K562 (cell line): ENCODE measurements around the gene RASL12. TPM values are rescaled to one million over a fixed set of nuclear protein-coding genes. Genes with fewer than 3 reads are reported as not detected.

Experiments used
- NCOA4 ChIP-seq: fragments of 450-650 bp; IDR thresholded peaks from 2 replicates; pipeline ENCODE4 v1.6.1; 2018; ENCODE audit warnings: mild to moderate bottlenecking; ENCODE audit not compliant: partially characterized antibody
- RBM25 ChIP-seq: fragments of 200-400 bp; formaldehyde crosslinking; IDR thresholded peaks from 2 replicates; pipeline ENCODE4 v1.6.1; 2018; ENCODE audit warnings: low read length, low read depth, moderate library complexity; ENCODE audit not compliant: severe bottlenecking
- RFX1 ChIP-seq: fragments of 450-650 bp; IDR thresholded peaks from 2 replicates; pipeline ENCODE4 v1.6.1; 2016; ENCODE audit warnings: mild to moderate bottlenecking, moderate library complexity
- RFX5 ChIP-seq: IDR thresholded peaks from 2 replicates; pipeline ENCODE4 v1.6.1; 2011; ENCODE audit warnings: low read depth, mild to moderate bottlenecking, improper control_type of control experiment, low read length
- SIN3A ChIP-seq, 2 experiments: fragments of 150-350 bp in 1 of 2; IDR thresholded peaks; 2 replicates each; pipeline ENCODE4 v1.6.1; 2011 to 2016; ENCODE audit warnings: borderline replicate concordance in 2 of 2, low read depth in 2 of 2, low read length in 2 of 2, mild to moderate bottlenecking in 2 of 2, moderate library complexity in 2 of 2; ENCODE audit not compliant: control insufficient read depth in 1 of 2
- ZBTB8A ChIP-seq: fragments of 450-650 bp; IDR thresholded peaks from 2 replicates; pipeline ENCODE4 v1.6.1; 2018; ENCODE audit warnings: mild to moderate bottlenecking, moderate library complexity; ENCODE audit not compliant: partially characterized antibody
- ZC3H4 ChIP-seq: sonication (generic); formaldehyde crosslinking; IDR thresholded peaks from 2 replicates; pipeline ENCODE4 v1.9.0; 2021; ENCODE audit warnings: missing genetic modification reagents, borderline replicate concordance
- ZNF263 ChIP-seq: sonication (generic); formaldehyde crosslinking; IDR thresholded peaks from 2 replicates; pipeline ENCODE4 v1.8.0; 2022; ENCODE audit warnings: mild to moderate bottlenecking, missing genetic modification reagents, borderline replicate concordance
- polyA plus RNA-seq, 8 experiments: library from polyadenylated mRNA; depleted of rRNA in 4 of 8; stranded (reverse) in 5 of 8; unstranded in 3 of 8; fragments of >200 nt; fragmentation: Nextera tagmentation in 2 of 8; fragmentation: Illumina TruSeq in 1 of 8; extraction: Ambion mirVana in 2 of 8; extraction: Trizol in 1 of 8; gene quantifications; 2 replicates each; pipeline versions ENCODE4 v1.2.1 to v1.2.3, GENCODE V29; 2011 to 2014; ENCODE audit warnings: inconsistent platforms in 1 of 8, missing spikeins in 1 of 8
- total RNA-seq, 7 experiments: library from RNA; depleted of rRNA in 6 of 7; stranded (reverse); fragments of >200 nt in 6 of 7; fragmentation: Illumina TruSeq in 2 of 7; extraction: Trizol in 2 of 7; gene quantifications; 2 replicates each; pipeline versions ENCODE4 v1.2.1 to v1.2.3, GENCODE V29; 2011 to 2021; ENCODE audit warnings: low replicate concordance in 1 of 7
- TF ChIP-seq, protein P1 (sequence below): sonication (generic); formaldehyde crosslinking; IDR thresholded peaks from 2 replicates; pipeline ENCODE4 v1.8.0; 2022; ENCODE audit warnings: mild to moderate bottlenecking, missing genetic modification reagents
- TF ChIP-seq, protein P2 (sequence below), 2 experiments: fragments of 450-650 bp; formaldehyde crosslinking in 1 of 2; IDR thresholded peaks; 2 replicates each; pipeline versions ENCODE4 v1.4.0 to v1.6.1; 2014 to 2020; ENCODE audit warnings: mild to moderate bottlenecking in 2 of 2, borderline replicate concordance in 1 of 2, low read depth in 1 of 2
- TF ChIP-seq, protein P3 (sequence below): sonication (generic); formaldehyde crosslinking; IDR thresholded peaks from 2 replicates; pipeline ENCODE4 v1.9.0; 2022; ENCODE audit warnings: mild to moderate bottlenecking, missing genetic modification reagents
- TF ChIP-seq, protein P4 (sequence below): sonication (generic); formaldehyde crosslinking; IDR thresholded peaks from 2 replicates; pipeline ENCODE4 v1.9.0; 2022; ENCODE audit warnings: mild to moderate bottlenecking, missing genetic modification reagents

Gene RASL12
- total and polyA plus RNA-seq, 9 of the 15 experiments (the other 6 are each of a cell fraction or from before 2014, with no cell fraction given): not detected

DNA sequence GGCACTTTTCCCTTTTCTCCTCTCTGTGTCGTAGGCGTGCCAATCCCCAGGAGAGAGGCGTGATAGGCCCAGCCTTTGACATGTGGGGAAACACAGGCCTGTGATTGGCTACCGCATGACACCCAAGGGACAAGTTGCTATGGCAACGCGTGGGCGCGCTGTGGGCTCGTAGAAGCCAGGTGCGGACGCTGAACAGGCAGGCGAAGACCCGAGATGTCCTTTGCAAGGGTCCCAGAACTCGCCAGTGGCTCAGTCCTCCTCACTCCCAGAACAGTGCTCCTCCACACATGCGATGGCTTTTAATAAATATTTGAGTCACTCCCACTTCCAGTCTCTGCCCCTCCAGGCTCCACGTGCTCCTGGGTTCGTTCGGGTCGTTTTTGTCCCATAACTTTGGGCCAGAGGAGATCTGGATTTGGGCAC is 18.4 kb downstream of the RASL12 start (continued):
- TF ChIP-seq, protein P1, sequence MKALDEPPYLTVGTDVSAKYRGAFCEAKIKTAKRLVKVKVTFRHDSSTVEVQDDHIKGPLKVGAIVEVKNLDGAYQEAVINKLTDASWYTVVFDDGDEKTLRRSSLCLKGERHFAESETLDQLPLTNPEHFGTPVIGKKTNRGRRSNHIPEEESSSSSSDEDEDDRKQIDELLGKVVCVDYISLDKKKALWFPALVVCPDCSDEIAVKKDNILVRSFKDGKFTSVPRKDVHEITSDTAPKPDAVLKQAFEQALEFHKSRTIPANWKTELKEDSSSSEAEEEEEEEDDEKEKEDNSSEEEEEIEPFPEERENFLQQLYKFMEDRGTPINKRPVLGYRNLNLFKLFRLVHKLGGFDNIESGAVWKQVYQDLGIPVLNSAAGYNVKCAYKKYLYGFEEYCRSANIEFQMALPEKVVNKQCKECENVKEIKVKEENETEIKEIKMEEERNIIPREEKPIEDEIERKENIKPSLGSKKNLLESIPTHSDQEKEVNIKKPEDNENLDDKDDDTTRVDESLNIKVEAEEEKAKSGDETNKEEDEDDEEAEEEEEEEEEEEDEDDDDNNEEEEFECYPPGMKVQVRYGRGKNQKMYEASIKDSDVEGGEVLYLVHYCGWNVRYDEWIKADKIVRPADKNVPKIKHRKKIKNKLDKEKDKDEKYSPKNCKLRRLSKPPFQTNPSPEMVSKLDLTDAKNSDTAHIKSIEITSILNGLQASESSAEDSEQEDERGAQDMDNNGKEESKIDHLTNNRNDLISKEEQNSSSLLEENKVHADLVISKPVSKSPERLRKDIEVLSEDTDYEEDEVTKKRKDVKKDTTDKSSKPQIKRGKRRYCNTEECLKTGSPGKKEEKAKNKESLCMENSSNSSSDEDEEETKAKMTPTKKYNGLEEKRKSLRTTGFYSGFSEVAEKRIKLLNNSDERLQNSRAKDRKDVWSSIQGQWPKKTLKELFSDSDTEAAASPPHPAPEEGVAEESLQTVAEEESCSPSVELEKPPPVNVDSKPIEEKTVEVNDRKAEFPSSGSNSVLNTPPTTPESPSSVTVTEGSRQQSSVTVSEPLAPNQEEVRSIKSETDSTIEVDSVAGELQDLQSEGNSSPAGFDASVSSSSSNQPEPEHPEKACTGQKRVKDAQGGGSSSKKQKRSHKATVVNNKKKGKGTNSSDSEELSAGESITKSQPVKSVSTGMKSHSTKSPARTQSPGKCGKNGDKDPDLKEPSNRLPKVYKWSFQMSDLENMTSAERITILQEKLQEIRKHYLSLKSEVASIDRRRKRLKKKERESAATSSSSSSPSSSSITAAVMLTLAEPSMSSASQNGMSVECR: 0 out of 2 replicates have a peak, but pooled peaks have one; percentile 40
- TF ChIP-seq, protein P2, sequence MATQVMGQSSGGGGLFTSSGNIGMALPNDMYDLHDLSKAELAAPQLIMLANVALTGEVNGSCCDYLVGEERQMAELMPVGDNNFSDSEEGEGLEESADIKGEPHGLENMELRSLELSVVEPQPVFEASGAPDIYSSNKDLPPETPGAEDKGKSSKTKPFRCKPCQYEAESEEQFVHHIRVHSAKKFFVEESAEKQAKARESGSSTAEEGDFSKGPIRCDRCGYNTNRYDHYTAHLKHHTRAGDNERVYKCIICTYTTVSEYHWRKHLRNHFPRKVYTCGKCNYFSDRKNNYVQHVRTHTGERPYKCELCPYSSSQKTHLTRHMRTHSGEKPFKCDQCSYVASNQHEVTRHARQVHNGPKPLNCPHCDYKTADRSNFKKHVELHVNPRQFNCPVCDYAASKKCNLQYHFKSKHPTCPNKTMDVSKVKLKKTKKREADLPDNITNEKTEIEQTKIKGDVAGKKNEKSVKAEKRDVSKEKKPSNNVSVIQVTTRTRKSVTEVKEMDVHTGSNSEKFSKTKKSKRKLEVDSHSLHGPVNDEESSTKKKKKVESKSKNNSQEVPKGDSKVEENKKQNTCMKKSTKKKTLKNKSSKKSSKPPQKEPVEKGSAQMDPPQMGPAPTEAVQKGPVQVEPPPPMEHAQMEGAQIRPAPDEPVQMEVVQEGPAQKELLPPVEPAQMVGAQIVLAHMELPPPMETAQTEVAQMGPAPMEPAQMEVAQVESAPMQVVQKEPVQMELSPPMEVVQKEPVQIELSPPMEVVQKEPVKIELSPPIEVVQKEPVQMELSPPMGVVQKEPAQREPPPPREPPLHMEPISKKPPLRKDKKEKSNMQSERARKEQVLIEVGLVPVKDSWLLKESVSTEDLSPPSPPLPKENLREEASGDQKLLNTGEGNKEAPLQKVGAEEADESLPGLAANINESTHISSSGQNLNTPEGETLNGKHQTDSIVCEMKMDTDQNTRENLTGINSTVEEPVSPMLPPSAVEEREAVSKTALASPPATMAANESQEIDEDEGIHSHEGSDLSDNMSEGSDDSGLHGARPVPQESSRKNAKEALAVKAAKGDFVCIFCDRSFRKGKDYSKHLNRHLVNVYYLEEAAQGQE (IDR thresholded peaks at IDR 0.05; ENCODE audit: borderline replicate concordance): peak; percentile 47
- TF ChIP-seq, protein P2 (CRISPR knock-in tag; IDR thresholded peaks at IDR 0.05; ENCODE audit: low read depth): no peak
- TF ChIP-seq ZBTB8A (no peak), RBM25 (peak; percentile 94), NCOA4 (no peak), RFX5 (peak; percentile 47; the same call in 1 of the 2 replicates), SIN3A (IDR thresholded peaks at IDR 0.05; ENCODE audit: borderline replicate concordance in 2 of 2, control insufficient read depth in 1 of 2, low read depth in 2 of 2, low read length in 2 of 2) (peak in 1 of 2 experiments; percentile 67; a peak in 1 of 4 replicates), RFX1 (peak; percentile 99), ZNF263 (CRISPR knock-in tag) (peak; percentile 70; the same call in 1 of the 2 replicates), ZC3H4 (CRISPR knock-in tag) (no peak)
- TF ChIP-seq, protein P3, sequence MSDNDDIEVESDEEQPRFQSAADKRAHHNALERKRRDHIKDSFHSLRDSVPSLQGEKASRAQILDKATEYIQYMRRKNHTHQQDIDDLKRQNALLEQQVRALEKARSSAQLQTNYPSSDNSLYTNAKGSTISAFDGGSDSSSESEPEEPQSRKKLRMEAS: peak; percentile 75
- TF ChIP-seq, protein P4, sequence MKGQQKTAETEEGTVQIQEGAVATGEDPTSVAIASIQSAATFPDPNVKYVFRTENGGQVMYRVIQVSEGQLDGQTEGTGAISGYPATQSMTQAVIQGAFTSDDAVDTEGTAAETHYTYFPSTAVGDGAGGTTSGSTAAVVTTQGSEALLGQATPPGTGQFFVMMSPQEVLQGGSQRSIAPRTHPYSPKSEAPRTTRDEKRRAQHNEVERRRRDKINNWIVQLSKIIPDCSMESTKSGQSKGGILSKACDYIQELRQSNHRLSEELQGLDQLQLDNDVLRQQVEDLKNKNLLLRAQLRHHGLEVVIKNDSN (CRISPR knock-in tag): peak; percentile 97
